NCI-H524 (cell line): Measurements from ENCODE around the gene GRID2IP.
A peak's percentile ranks its signal among the peaks of the same experiment; 100 is the strongest.

Source experiments
- DNase-seq, 2 experiments: peaks; one replicate each; lab custom pipeline; 2025; lab: John Stamatoyannopoulos, UW

Gene GRID2IP

DNA sequence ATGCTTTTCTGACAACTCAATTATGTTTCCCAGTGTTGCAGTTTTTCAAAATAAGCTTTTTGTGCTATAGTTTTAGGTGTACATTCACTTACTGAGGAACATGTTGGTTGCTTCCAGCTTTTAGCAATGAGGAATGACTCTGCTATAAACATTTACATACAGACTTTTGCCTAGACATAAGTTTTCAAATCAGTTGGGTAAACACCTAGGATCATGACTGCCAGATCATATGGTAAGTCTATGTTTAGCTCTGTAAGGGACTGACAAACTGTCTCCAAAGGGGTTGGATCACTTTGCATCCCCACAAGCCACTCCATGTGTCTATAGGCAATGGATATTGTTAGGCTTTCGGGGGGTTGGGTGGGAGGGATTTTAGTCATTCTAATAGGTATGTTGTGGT is 10.8 kb upstream of the GRID2IP start:
- no peak for DNase-seq

- no peak for DNase-seq
Observed at GRCh38 chr7:6559896-6560295, 8.6 kb upstream of the GRID2IP start.

DNA sequence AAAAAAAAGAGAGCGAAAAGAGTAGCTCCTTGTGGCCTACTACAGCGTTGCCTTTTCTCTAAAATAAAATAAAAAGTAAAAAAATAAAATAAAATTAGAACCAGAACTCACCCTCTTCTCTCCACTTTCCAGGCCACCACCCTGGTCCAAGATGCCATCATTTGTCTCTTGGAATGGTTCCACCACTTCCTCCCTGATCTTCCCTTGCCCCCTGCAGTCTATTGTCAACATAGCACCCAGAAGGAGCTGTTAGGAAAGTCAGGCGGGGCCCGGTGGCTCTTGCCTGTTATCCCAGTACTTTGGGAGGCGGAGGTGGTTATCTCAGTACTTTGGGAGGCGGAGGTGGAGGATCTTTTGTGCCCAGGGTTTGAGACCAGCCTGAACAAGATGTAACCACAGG is 7.6 kb upstream of the GRID2IP start:
- peak; percentile 57 to 72 for DNase-seq

DNA sequence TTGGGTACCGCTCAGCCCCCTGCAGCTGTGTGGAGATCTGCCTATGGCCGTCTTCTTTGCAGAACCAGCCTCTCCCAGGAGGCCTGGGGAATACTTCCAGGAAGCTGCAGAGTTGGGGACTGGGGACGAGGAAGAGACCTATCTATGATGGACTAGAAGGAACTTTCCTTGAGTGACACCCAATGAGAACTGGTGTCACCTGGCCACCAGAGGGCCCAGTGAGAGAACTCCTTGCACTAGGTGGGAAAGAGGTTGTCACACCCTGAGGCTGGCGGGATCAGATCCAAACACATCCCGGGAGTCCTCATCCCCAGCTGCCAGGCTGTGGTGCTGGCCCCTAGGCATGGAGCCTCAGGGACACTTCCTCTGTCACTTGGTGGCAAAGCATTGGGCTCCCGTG is 4.9 kb upstream of the GRID2IP start:
- no peak for DNase-seq

- DNase-seq: no peak
Observed at GRCh38 chr7:6554848-6555247, 3.6 kb upstream of the GRID2IP start.

GRCh38 chr7:6553448-6554044 is 2.3 kb upstream of the GRID2IP start:
- no peak for DNase-seq

GRCh38 chr7:6547400-6547799 is 3.9 kb downstream of the GRID2IP start:
- no peak for DNase-seq

DNA sequence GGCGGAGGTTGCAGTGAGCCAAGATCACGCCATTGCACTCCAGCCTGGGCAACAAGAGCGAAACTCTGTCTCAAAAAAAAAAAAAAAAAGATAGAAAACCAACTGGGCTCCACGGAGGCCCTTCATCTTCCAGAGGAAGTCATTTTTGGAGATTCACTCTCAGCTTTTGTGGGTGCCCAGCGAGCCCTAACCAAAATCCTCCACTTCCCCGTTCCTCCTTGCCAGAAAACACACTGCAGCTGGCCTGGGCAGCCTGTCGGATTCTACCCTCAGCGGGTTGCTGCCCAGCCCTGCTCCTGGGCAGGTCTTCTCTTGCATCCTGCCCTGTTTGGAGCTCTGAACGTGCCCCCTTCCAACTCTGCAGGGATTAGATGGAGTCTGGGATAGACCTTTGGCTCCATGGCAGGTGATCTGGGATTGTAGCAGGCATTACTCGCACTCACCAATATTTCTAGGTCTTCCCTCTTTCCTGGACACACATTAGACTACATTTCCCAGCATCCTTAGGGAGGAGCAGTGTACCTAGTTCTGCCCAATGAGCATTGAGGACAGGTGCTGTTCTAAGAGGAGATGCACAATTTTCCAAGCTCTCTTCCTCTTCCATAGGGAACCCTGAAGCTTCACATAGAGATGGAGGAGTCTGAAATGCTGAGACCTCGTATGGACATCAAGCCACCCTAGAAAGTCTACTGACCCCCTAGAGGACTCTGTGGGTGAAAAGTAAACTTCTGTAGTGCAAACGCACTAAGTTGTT is 4.6 kb downstream of the GRID2IP start:
- no peak for DNase-seq

- no peak for DNase-seq
Observed at GRCh38 chr7:6545398-6546126, 5.7 kb downstream of the GRID2IP start.

DNA sequence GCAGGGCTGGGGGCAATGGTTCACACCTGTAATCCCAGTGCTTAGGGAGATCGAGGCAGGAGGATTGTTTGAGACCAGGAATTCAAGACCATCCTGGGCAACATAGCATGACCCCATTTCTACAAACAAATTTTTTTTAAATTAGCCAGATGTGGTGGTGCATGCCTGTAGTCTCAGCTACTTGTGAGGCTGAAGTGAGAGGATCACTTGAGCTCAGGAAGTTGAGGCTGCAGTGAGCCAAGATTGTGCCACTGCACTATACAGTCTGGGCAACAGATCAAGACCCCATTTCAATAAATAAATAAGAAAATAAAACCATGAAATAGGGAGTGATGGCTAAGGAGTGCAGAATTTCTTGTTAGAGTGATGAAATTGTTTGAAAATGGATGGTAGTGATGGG is 8.9 kb downstream of the GRID2IP start:
- no peak for DNase-seq

DNA sequence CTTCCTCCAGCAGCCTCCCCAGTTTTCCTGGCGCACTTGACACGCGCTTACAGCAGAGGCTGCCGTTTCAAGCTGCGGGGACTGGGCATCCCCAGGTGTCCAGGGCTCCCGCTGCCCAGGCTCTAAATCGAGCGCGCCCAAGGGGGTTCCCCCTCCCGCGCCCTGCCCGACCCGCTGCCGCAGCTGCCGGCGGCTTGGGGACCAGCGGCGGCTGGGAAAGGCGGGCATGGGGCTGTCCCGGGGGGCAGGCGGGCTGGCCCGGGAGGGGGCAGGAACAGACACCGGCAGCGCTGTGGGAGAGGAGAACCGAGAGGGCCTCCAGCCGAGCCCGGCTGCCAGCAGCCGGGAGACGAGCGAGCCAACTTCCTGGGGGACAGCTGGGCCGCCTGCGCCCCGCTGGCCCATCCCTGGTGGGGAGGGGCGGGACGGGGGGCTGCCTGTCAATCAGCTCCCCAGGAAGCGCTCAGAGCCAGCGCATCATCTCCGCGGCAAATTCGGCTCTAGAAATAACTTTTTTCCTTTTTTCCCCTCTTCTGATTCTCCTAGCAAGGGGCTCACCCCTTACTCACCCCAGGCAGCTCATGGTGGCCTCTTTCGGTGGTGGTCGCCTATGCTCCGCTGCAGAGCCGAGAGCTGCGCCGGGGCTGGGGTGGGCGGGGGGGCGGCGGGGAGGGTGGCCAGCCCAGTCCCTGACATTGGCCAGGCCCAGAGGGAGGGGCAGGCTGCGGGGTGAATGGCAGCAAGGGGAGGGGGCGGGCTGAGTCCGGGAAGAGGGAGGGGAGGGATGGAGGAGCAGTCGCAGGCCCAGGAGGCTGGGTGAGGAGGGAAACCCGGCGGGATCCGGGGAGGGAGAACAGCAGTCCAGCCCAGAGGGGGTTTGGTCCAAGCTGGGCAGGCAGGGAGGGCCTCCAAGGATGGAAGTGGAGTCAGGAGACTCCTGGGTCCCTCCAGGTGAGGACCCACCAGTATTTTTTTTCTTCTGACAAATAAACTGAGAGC is 14.7 kb downstream of the GRID2IP start:
- DNase-seq: peak; percentile 60 to 62

DNA sequence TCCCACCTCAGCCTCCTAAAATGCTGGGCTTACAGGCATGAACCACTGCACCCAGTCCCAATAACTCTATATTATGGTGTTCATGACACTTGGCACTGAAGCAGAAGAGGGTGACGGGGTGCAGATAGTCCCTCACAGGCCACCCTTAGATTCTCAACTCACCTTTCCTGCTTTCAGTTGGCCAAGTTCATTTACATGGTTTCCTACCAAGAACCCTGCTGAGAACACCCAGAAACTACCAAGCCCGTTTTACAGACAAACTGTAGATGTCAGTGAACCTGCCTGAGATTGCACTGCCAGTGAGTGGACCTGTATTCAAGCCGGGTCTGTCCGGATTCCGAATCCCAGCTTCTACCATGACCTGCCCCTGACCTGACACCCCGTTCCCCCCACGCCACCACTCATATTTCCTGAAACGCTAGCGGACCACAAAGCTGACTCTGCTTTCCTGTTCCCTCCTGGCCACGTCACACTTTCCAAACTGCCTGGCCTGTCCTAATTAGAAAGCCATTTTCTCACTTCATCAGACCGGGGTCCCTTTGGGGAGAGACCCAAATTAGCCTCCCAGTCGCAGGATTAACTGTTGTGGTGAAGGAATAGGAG is 17.3 kb downstream of the GRID2IP start:
- no peak for DNase-seq

DNA sequence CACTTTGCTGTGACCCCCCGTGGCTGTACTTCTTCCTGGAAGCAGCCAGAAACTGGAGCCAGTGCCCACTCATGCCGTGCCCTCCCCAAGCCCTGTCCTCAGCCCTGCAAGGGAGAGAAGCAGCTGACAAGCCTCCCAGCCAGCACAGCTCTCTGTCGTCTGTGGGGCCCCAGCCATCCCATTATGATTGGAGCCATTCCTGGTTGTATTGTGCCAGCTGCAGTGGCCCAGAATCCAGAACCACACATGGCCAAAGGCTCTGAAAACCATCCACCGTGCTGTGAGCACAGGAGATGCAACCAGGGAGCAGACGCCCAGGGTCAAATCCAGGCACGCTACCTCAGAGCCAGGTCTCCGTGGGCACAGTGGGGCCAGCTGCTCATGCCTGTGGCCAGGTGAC is 18.7 kb downstream of the GRID2IP start:
- no peak for DNase-seq

GRCh38 chr7:6531492-6532279 is 19.6 kb downstream of the GRID2IP start:
- no peak for DNase-seq

DNA sequence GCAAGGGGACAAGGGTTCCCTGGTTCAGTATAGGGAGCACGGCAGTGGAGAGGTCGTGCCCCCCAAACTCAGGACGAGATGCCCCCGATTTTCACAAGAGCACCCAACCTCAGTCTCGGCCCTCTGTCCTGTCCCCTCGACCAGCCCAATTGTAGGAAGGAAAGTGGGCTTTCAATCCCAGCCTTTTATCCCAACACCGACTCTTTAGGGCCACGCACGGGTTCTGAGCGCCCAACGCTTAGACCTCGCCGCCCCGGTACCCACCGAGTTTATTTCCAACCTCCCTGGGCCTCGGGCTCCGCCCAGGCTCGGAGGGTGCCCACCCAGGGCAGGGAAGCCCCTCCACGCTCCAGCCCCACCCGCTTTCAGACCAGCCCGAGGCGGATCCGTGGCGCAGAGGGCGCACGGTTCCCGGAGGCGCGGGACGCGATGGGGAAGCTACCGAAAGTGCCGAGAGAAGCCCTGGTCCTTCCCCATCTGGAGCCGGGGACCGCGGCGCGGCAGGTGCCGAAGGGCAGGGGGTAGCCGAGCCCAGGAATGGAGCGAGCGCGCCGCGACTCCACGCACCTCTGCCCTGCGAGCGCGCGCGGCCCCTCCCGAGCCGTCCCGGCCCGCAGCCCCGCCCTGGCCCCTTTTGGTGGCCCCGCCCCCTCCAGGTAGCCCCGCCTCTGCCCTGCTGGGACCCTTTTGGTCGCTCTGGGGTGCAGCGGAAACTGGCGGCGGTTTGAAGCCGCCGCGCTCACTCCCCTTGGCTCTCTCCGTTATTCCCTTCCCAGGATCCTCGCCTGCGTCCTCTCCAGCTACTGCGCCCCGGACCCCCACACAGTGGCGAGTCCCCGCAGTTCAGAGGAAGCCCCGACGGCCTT is 20.4 kb downstream of the GRID2IP start:
- peak in 1 of 2 experiments; percentile 21 for DNase-seq

GRCh38 chr7:6529643-6530042 is 21.6 kb downstream of the GRID2IP start:
- DNase-seq: no peak

DNA sequence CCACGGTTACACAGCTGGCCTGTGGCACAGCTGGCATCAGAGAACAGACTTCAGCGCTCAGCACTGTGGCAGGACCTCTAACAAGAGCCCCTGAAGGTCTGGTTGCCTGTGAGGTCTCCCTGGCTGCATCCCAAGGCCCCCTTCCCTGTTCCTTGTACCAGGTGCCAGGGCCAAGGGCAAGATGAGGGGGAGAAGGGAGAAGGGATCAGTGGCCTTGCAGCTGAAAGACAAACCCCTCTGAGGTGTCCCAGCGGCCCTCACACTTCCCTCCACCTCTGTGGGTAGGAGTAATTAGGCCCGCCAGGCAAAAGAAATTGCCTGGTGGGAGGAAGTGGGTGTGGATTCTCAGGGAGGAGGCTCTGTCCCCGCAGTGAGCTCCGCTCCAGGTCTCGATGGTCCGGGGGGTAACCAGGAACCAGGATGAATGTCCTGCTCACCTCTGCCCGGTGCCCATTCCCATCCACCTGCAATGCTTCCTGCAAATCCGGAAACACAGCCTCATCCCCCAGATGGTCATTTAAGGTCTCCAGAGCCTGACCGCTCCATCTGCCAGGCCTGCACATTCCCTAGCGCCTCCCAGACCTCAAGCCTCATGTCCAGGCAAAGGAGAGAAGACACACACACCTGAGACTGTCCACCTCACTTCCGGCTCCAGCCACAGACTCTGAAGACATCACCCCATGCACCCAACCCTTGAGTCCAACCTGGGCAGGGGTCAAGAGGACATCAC is 22.7 kb downstream of the GRID2IP start:
- DNase-seq: no peak

DNA sequence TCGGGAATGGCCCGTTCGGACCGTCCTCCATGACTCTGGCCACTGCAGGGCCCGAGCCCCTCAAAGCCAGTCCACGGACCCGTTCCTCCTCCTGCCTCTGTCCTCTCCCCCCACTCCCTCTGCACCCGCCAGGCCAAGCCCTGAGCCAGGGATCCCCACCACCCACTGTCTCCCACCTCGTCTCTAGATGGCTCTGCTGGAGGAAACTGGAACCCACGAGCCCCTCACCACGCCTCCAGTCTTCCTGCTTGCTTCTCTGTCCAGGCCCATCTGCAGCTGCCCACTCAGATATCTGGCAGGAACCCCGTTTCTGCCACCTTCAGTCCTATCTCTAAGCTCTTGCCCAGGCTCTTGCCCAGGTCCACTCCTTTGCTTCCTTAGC is 24.3 kb downstream of the GRID2IP start:
- no peak for DNase-seq
